NCI-H1417 treated with DMSO at 0.1 percent for 48 hours (cell line): Measurements from ENCODE around the gene MYO3A.
"Not testable (repeated sequence)": the region's sequence is repeated elsewhere in the genome, so short reads cannot be mapped to it uniquely, and the experiment has no call there.

Source experiments
- DNase-seq: peaks from one replicate; lab custom pipeline; 2025; lab: John Stamatoyannopoulos, UW

MYO3A gene

DNA sequence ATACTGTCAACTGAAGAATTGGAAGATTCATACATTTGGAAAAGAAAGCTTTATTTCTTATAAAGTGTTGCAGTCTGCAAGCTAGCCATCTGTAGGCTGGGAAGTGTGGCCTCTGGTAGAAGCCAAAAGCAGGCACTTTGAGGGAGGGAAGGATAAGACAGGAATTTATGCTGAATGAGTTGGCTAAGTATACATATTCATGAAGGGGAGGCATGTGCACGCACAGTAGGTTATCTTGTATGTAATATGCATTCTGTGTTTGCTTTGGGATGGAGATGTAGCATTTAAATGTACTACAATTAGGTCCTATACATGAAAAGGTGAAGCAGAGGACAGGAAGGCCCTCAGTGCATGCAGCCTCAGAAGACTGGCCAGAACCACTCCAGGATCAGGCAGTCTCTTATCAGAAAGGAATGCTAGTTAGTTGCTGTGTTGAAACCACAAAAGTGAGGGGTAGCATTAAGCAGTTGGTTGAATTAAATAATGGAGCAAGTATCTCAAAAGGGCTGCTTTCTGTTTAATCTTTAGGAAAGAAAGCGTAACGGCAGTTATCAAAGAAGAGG is 40.9 kb downstream of the MYO3A start:
- DNase-seq: no peak

DNA sequence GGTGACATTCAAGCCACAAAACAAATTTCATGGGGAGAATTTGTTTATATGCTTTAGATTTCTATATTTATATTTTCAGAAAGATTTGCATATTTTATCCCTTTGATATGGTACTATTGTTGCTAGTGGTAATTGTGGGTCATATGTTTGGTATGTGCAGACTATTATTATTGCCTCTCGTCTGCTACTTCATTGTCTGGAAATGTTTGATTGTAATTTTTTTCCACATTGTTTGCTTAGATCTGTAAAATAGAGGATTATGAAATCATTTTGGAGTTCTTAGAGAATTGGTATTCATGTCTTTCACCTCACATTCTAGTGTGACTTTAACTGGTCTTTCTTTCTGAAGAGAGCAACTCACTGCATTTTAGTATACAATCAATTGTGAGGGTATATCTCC is 44.7 kb downstream of the MYO3A start:
- no peak for DNase-seq

DNA sequence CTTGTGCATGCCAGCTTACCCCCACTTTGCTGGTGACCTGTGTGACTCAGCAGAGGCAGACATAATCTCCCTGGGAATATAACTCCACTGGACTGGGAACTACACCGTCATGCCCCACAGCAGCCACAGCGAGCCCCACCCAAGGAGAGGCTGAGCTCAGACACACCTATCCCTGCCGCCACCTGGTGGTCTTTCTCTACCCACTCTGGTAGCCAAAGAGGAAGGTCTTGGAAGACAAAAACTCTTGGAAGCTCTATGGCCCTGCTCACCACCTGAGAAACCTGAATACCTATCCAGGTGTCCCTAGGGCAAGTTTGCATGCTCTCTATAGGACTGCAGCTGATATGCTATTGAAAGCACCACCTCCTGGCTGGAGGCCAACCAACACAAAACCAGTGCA is 48.1 kb downstream of the MYO3A start:
- DNase-seq: no peak

DNA sequence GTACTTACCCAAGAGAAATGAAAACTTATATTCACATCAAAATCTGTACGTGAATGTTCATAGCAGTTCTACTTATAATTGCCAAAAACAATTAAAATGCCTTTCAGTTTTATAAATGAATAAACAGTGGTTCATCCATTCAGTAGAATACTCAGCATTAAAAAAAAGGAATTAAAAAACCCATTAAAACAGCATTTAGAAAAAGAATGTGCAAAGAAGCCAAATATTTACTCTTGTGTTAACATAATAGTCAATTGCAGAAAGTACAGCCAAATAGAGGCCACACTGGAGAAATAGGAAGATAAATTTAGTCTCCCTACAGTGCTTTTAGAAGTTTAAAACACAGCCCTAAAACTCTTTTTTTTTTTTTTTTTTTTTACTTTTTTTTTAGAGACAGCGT is 54.6 kb downstream of the MYO3A start:
- no peak for DNase-seq

DNA sequence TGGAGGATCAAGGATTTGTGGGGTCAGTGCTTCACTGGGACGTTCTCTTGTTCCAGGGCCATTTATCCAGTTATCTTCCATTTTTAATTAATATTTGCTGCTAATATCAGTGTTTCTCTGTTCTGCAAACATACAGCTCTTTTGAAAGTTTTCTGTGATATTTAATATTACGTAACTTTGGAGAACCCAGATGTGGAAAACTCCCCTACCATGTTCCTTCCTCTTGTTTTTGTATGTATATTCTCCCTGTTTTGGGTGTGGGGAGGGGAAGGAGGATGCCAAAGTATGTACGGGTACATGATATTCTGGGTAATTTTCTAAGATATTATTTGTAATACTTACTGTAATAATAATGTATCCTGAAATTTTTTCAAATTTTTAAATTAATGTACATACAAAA is 55.9 kb downstream of the MYO3A start:
- DNase-seq: no peak

DNA sequence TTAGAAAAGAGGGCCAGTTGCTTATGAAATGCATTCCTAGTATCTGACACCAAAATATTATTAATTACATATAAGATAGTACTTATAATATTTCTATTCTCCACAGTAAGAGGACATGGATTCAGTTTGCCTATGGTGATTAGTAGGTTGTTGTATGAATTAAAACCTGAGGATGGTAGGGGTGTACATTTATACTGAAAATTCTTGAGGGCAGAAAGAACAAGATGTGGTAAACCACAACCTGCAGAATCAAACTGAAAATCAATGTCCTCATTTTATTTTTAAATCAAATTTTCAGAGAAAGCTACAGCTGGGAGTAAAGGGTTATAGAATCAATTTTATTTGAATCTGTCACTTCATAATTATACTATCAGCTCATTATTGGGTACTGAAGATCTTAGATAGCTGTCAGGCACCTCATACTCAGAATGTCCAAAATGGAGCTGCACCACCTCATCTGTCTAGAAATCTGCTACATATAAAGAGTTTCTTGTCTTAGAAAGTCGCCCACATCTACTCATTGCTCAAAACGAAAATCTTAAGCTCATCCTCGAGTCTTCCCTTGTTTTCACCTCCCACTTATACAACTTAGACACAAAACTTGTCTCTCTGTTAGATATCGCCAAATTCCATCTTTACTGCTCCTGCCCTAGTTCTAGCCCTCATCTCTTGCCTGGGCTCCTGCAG is 65.4 kb downstream of the MYO3A start:
- no peak for DNase-seq

DNA sequence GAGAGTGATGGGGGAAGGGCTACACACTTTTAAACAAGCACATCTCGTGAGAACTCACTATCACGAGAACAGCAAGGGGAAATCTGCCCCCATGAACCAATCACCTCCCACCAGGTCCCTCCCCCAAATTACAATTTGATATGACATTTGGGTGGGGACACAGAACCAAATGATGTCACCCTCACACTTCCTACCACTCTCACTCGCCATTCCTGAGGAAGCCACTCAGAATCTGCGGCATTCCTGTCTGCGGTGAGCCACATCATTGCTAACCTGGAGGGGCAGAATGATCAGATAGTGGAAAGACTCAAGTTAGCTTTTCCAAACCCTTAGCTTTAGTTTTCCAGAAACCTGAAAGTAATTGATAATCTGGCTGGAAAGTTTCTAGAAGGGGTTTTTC is 66.9 kb downstream of the MYO3A start:
- DNase-seq: no peak

DNA sequence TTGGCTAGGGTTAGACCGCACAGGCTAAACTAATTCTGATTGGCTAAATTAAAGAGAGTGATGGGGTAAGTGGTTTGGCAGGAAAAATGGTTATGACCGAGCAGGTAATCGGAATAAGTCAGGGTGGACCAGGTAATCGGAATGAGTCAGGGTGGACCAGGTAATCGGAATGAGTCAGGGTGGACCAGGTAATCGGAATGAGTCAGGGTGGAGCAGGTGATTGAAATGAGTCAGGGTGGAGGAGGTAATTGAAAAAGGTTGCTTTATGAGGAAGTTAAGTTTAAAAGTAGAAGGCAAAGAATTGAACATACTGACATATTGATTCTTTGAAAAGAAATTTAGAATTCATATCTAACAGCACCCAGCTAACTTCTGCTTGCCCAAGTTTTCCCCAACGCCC is 68.4 kb downstream of the MYO3A start:
- DNase-seq: not testable (repeated sequence)

DNA sequence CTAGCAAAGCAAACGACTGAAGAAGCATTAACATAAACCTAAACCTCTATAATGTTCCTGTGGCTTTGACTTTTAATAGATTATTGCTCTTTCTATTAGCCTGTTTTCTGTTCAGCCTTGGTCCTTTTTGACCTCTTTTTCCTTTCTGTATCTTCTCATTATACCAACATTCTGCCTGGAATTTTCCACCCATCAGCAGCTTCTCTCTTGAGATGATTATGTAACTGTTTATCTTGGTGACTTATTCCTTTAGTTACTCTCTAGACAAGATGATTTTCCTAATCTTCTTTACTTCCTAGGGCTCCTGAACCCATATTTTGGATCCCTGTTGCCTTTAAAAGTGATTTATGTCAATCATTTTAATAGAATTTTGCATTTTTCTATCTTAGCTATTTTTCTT is 81.1 kb downstream of the MYO3A start:
- no peak for DNase-seq

DNA sequence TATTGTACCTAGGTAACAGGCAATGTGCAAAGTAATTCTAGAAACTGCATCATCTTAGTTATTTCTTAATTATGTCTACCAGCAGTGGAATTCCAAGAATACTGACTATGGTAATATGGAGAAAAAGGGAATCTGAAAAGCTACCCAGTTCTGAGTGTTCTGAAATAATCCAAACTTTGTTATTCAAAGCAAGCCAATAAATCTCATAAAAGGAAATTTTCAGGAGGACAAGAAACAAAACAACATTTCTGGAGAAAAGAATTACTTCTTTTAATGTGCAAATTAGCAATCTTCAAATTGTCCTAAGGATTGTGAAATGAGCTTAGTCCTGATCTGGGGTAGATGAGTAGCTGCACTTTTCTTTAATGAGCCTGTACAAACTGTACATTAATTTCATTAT is 88.8 kb downstream of the MYO3A start:
- DNase-seq: no peak

DNA sequence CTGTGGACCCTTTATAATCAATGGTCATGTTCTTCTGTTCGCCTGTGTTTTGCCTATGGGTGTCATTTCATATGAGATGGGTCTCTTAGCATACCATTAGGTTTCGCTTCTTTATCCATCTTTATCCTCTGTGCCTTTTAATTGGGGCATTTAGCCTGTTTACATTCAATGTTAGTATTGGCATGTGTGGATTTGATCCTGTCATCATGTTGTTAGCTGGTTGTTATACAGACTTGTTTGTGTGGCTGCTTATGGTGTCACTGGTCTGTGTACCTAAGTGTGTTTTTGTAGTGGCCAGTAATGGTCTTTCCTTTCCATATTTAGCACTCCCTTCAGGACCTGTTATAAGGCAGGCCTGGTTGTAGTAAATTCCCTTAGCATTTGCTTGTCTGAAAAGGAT is 90.3 kb downstream of the MYO3A start:
- no peak for DNase-seq

DNA sequence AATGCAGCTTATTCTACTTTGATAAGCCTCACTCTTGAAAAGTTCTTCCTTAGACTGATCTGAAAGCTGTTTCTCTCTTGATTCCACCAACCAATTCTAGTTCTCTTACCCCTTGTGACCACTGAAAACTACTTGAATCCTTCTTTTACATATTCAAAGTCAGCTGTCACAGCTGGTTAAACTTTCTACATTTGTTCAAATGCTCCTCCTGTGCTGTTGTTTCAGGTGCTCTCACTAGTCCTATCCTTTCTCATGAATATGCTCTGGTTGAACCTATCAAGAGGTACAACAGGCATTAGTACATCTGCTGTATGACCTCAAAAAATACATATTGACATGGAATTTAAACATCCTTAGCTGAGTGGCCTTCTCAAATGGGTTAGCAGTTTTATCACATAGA is 91.5 kb downstream of the MYO3A start:
- DNase-seq: no peak

DNA sequence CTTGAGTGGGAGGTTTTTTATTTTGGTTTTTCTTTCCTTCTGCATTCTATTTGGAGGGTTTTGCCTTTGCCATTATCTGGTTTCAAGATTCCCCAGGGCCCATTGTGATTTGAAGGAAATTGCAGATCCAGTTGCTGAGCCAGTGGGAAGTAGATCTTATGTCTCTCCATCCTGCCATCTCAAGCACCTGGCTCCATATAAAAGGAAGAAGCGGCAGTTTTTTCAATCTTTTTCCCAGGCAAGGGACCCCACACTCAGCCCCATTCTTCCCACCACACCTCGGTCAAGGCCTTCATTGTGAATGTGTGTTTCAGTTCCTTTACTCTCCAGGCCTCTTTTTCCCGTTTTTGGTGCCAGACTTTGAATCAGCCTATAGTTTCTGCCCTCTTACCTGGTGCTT is 95.8 kb downstream of the MYO3A start:
- no peak for DNase-seq

DNA sequence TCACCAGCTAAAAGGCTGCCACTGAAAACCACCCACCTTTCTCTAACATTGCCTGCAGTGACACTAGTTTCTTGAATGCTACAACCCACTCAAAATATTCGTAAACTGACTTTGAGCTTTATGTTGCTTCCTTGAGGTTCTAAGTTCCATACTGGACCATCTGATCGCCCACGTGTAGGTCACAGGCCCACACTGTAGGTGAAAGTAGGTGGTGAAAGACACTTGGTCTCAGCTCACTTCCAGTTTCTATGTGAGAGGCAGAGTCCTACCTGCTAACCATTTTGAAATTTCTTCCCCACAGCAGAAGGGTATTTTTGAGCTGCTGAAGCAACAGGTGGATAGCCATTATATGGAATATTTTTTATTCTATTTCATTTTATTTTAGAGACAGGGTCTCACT is 97.3 kb downstream of the MYO3A start:
- no peak for DNase-seq

DNA sequence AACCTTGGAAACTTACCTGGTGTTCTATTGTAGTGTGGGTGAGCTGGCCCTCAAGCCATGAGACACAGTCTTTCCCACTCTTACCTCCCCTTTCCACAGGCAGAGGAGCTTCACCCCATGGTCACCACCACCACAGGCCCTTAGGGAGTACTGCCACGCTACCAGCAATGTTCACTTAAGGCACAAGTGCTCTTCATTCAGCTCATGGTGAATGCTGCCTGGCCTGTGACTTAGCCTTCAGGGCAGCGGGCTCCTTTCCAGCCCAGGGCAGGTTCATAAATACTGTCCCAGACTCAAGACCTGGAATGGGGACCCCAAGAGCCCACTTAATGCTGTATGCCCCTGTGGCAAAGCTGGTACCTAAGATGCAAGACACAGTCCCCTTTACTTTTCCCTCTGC is 109.4 kb downstream of the MYO3A start:
- DNase-seq: no peak

DNA sequence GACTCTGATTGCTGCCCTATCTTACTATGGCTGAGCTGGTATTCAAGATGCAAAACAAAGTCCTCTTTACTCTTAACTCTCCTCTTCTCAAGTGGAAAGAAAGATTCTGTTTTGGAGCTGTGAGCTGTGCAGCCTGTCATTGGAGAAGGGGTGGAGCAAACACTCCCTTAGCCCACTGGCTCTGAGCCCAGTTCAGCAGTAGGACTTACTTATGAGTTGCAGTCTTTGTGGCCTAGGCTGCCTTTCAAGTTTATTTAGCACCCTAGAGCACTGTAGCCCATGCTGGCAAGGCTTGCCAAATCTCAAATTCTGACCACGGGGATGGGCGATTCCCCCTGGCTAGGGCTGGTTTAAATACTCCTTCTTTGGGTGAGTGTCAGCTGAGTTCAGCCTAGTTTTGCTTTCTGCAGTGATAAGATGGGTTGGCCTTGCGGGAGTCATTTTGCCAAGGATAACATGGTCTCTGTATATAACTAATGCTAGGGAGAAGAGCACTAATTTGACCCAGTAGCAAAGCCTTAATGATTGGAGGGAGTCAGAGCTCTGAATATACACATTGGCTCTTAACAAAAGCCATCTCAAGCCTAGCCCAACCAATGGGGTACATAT is 110.2 kb downstream of the MYO3A start:
- DNase-seq: no peak

DNA sequence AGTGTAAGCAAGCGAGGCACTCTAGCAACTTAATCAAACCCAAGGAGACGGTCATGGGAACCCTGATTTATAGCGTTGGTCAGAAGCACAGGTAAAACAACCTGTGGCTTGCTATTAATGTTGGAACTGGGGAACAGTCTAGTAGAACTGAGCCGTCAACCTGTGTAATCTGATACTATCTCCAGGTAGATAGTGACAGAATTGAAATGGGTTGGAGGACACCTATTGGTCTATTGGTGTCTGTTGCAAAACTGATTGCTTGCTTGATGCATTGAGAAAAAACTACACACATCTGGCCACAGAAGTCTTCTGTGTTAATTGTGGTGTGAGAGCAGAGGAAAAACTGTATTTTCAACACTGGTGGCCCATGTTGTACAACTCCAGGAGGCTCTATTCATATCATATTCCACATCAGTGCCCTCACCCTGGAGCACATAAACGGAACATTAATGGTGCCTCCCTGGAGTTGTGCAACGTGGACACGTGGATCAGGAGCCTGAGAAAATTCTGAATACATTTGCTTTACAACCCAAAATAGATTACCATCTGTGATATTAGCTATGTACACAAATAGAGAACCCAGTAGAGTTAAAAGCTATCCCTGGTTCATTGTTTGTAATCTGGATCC is 112.2 kb downstream of the MYO3A start:
- no peak for DNase-seq

DNA sequence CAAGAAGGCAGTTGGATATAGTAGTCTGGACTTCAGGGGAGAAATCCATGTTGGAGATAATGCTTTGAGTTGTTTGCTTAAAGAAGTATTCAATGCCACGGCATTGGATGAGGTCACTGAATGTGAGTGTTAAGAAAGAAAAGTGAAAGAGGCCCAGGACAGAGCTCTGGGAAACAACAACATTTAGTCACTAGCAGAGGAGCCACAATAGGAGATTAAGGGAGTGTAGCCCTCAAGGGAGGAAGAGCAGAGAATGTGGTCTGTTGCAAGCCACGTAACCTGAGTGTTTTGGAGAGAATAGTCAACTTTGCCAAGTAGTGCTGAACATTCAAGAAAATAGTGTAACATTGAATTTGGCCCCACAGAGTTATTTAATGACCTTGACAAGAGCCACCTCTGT is 114.7 kb downstream of the MYO3A start:
- no peak for DNase-seq

DNA sequence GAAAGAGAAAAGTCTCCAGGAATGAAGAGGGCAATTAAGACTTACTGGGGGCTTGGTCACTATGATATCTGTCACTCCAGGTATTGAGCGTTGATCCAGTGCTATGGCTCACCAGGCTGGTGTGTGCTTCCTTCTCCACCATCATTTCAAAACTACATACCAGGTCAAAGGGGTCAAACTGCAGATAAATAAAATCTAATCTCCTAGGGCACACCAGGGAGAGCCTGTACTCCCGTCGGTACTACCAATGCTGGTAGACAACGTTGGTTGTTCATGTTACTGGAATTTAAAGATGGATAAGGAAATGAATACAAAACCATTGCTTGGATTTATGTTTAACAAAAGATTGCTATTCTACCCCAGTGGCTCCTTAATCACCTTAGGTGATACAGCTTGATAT is 118.3 kb downstream of the MYO3A start:
- DNase-seq: no peak

DNA sequence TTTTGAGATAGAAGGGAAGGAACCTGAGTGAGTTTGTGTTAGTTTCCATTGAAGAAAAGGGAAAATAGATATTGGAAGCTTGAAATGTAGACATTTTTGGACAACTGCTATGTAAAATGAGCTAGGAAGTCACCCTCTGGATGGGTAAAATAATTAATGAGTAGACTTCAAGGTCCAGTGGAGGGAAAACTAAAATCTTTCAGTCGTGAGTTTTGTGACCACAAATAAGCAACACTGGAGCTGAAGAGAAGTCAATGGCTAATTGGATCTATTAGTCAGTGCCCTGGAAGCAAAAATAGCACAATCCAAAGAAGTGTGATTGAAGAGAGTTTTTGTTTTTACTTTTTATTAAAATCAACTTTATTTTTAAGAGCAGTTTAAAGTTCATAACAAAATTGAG is 123.4 kb downstream of the MYO3A start:
- DNase-seq: no peak

DNA sequence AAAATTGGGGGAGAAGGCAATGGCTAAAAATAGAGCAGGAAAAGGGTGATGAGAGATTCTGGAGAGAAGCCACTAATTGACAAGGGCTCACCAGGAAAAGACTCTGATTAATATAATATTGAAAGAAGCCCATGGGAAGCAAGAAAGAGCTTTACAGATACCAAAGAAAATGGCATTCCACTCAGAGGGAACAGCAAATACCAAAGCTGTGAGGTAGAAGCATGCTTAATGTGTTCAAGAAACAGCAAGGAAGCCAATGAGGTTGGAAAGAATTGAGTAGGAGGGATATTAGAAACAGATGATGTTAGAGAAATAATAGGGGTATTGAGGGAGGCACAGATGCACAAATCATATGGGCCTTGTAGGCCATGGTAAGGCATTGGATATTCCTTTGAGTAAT is 130.1 kb downstream of the MYO3A start:
- no peak for DNase-seq

DNA sequence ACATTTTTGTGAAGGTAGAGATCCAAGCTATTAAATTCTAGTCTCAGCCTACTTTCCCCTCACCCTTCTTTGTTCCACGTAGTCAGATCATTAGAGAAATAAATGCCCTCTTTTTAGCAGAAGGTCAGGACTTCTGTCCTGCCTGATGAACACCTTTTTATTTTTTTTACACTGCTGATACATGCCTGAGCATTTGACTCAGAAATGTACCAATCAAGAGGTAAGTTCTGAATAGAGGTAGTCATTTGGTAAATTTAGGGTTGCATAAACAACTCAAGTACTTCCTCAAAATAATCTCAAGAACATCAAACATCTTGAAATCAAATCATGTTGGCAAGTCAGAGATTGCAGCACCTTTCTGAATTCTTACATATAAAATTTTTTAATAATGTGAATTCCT is 133.7 kb downstream of the MYO3A start:
- DNase-seq: no peak

DNA sequence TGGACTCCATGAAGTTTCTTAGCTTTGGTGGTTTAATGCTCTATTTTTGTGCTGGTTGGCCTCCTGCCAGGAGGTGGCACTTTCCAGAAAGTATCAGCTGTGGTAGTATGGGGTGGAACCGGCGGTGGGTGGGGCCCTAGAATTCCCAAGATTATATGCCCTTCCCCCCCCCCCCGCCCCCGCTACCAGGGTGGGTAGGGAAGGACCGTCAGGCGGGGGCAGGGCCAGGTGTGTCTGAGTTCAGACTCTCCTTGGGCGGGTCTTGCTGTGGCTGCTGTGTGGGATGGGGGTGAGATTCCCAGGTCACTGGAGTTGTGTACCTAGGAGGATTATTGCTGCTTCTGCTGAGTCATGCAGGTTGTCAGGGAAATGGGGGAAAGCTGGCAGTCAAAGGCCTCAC is 146.9 kb downstream of the MYO3A start:
- DNase-seq: not testable (repeated sequence)

DNA sequence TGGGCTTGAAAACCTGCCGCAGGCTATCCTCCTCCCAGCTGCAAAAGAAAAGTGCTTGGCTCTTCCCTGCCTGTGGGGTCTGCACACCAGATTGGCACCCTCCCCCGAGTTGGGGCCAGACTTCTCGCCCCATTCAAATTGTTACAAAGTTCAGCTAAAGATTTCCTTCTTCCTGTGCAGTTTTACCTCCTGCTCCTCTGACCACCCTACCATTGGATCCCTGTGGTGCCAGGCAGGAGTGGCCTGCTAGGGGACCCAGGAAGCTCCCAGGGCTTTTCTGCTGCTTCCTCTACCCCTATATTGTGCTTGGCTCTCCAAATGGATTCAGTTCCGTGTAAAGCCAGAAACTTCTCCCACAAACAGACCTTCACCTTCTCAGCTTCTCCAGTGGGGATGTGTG is 147.4 kb downstream of the MYO3A start:
- DNase-seq: no peak
